Omental fat pad (tissue), 4 donors: ENCODE results near the gene PPP1R2. TPM values are rescaled to one million over a fixed set of nuclear protein-coding genes. Genes with fewer than 3 reads are reported as not detected.

Experiments
- ATAC-seq: fragments of 150-250 bp; one replicate; pipeline ENCODE4 v1.9.1; 2016; ENCODE audit warnings: mild to moderate bottlenecking, moderate library complexity; ENCODE audit not compliant: low FRiP score
- DNase-seq: peaks from one replicate; pipeline ENCODE4 v3.0.0-alpha.2; 2019; ENCODE audit warnings: low spot score
- total RNA-seq, 4 donors: library from RNA; depleted of rRNA; stranded (reverse); fragments of >200 nt; gene quantifications; one replicate each; pipeline ENCODE4 v1.1.0, GENCODE V29; 2016
- TF ChIP-seq, protein P1 (sequence below), 3 donors: fragments of 450-650 bp; IDR thresholded peaks; one replicate each; pipeline ENCODE4 v1.5.1; 2016 to 2017; ENCODE audit warnings: antibody characterized with exemption in 3 of 3, mild to moderate bottlenecking in 3 of 3, moderate library complexity in 2 of 3

Gene PPP1R2
- total RNA-seq, 4 donors from 2014 or later, result 29.1 to 70.8 (median 40.8) TPM

DNA sequence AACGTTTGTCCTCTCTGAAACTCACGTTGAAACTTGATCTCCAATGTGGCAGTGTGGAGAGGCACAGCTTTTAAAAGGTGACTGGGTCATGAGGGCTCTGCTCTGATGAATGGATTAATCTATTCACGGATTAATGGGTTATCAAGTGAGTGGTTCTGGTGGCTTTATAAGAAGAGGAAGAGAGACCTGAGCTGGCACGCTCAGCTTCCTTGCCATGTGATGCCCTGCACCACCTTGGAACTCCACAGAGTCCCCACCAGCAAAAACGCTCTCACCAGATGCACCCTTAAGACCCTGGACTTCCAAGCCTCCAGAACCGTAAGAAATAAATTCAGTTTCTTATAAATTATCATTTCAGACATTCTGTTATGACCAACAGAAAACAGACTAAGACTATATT is 2.6 kb downstream of the PPP1R2 start:
- TF ChIP-seq, protein P1, sequence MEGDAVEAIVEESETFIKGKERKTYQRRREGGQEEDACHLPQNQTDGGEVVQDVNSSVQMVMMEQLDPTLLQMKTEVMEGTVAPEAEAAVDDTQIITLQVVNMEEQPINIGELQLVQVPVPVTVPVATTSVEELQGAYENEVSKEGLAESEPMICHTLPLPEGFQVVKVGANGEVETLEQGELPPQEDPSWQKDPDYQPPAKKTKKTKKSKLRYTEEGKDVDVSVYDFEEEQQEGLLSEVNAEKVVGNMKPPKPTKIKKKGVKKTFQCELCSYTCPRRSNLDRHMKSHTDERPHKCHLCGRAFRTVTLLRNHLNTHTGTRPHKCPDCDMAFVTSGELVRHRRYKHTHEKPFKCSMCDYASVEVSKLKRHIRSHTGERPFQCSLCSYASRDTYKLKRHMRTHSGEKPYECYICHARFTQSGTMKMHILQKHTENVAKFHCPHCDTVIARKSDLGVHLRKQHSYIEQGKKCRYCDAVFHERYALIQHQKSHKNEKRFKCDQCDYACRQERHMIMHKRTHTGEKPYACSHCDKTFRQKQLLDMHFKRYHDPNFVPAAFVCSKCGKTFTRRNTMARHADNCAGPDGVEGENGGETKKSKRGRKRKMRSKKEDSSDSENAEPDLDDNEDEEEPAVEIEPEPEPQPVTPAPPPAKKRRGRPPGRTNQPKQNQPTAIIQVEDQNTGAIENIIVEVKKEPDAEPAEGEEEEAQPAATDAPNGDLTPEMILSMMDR (IDR thresholded peaks at IDR 0.05), result no peak
- DNase-seq (no peak), ATAC-seq (no peak)

DNA sequence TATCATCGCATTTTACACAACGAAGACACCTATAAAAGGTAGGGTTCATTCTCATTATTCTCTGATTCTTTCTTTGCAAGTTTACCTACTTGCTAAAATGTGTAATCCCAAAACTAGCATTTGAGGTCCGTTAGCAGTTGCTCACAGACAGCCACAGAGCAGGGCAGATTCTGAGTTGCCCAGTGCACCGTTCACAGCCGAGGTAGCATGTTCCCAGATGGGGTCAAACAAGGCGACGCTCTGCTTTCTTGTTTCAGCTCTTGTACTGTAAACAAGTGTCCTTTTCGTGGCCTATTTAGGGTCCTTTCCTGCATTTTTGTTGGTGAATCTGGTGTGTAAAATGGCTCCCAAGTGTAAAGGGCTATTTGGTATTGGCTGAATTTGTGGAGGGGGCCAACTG is 3.1 kb downstream of the PPP1R2 start:
- ATAC-seq (no peak), DNase-seq (no peak)
- TF ChIP-seq, protein P1 (IDR thresholded peaks at IDR 0.05), result no peak

- ATAC-seq (no peak), DNase-seq (no peak)
- TF ChIP-seq, protein P1 (IDR thresholded peaks at IDR 0.05), result no peak
These were observed 3.6 kb downstream of the PPP1R2 start for GRCh38 chr3:195539479-195539878.

GRCh38 chr3:195537995-195538394 is 5.1 kb downstream of the PPP1R2 start:
- ATAC-seq, result no peak

GRCh38 chr3:195535293-195535692 is 7.8 kb downstream of the PPP1R2 start:
- no peak for DNase-seq
- ATAC-seq, result no peak
- TF ChIP-seq, protein P1 (IDR thresholded peaks at IDR 0.05), result no peak

More at GRCh38 chr3:195537995-195538394, 5.1 kb downstream of the PPP1R2 start:
- TF ChIP-seq, protein P1 (IDR thresholded peaks at IDR 0.05), result no peak
- DNase-seq, result no peak

- DNase-seq (no peak), ATAC-seq (no peak)
- TF ChIP-seq, protein P1 (IDR thresholded peaks at IDR 0.05), result no peak
These were observed 10.3 kb downstream of the PPP1R2 start for GRCh38 chr3:195532834-195533233.

GRCh38 chr3:195532345-195532744 is 10.8 kb downstream of the PPP1R2 start:
- TF ChIP-seq, protein P1 (IDR thresholded peaks at IDR 0.05), result no peak
- DNase-seq, result no peak

More at GRCh38 chr3:195532345-195532744, 10.8 kb downstream of the PPP1R2 start:
- ATAC-seq, result no peak
